K562 (cell line): ENCODE measurements around the gene PTGES3L. TPM values are rescaled to one million over a fixed set of nuclear protein-coding genes. Genes with fewer than 3 reads are reported as not detected.

Source experiments
- CREB1 ChIP-seq, 2 experiments: sonication (generic) in 1 of 2; formaldehyde crosslinking in 1 of 2; IDR thresholded peaks; 2 replicates each; pipeline versions ENCODE4 v1.6.1 to v1.8.0; 2012 to 2022; ENCODE audit warnings: inconsistent platforms in 1 of 2, mild to moderate bottlenecking in 1 of 2, missing genetic modification reagents in 1 of 2, moderate library complexity in 1 of 2
- FOXA1 ChIP-seq: fragments of 450-650 bp; IDR thresholded peaks from 2 replicates; pipeline ENCODE4 v1.6.1; 2016; ENCODE audit warnings: mild to moderate bottlenecking, borderline replicate concordance
- JUN ChIP-seq, 2 experiments: sonication (generic) in 1 of 2; formaldehyde crosslinking in 1 of 2; IDR thresholded peaks; 2 replicates each; pipeline versions ENCODE4 v1.6.1 to v1.8.0; 2012 to 2022; ENCODE audit warnings: borderline replicate concordance in 2 of 2, mild to moderate bottlenecking in 2 of 2, improper control_type of control experiment in 1 of 2, low read depth in 1 of 2, low read length in 1 of 2, missing genetic modification reagents in 1 of 2
- MEIS2 ChIP-seq: fragments of 450-650 bp; IDR thresholded peaks from 2 replicates; pipeline ENCODE4 v1.6.1; 2014; ENCODE audit warnings: mild to moderate bottlenecking; ENCODE audit not compliant: partially characterized antibody
- NCOR1 ChIP-seq: fragments of 450-650 bp; IDR thresholded peaks from 2 replicates; pipeline ENCODE4 v1.6.1; 2016; ENCODE audit warnings: mild to moderate bottlenecking, moderate library complexity
- SPI1 ChIP-seq: IDR thresholded peaks from 2 replicates; pipeline ENCODE4 v1.6.1; 2011; ENCODE audit warnings: low read depth, low read length, control low read depth, borderline replicate concordance
- TCF3 ChIP-seq: sonication (generic); formaldehyde crosslinking; IDR thresholded peaks from 2 replicates; pipeline ENCODE4 v1.4.0; 2020; ENCODE audit warnings: mild to moderate bottlenecking, missing genetic modification reagents
- ZBTB17 ChIP-seq: fragments of 450-650 bp; formaldehyde crosslinking; IDR thresholded peaks from 2 replicates; pipeline ENCODE4 v1.4.0; 2020; ENCODE audit warnings: mild to moderate bottlenecking
- ZNF124 ChIP-seq: sonication (generic); formaldehyde crosslinking; IDR thresholded peaks from 2 replicates; pipeline ENCODE4 v1.8.1; 2022; ENCODE audit warnings: missing genetic modification reagents
- polyA plus RNA-seq, 8 experiments: library from polyadenylated mRNA; depleted of rRNA in 4 of 8; stranded (reverse) in 5 of 8; unstranded in 3 of 8; fragments of >200 nt; fragmentation: Nextera tagmentation in 2 of 8; fragmentation: Illumina TruSeq in 1 of 8; extraction: Ambion mirVana in 2 of 8; extraction: Trizol in 1 of 8; gene quantifications; 2 replicates each; pipeline versions ENCODE4 v1.2.1 to v1.2.3, GENCODE V29; 2011 to 2014; ENCODE audit warnings: inconsistent platforms in 1 of 8, missing spikeins in 1 of 8
- total RNA-seq, 7 experiments: library from RNA; depleted of rRNA in 6 of 7; stranded (reverse); fragments of >200 nt in 6 of 7; fragmentation: Illumina TruSeq in 2 of 7; extraction: Trizol in 2 of 7; gene quantifications; 2 replicates each; pipeline versions ENCODE4 v1.2.1 to v1.2.3, GENCODE V29; 2011 to 2021; ENCODE audit warnings: low replicate concordance in 1 of 7
- TF ChIP-seq, protein P1 (sequence below): fragments of 450-650 bp; IDR thresholded peaks from 2 replicates; pipeline ENCODE4 v1.6.1; 2018; ENCODE audit not compliant: partially characterized antibody
- TF ChIP-seq, protein P2 (sequence below): sonication (generic); formaldehyde crosslinking; IDR thresholded peaks from 2 replicates; pipeline ENCODE4 v1.8.0; 2023; ENCODE audit warnings: missing genetic modification reagents, mild to moderate bottlenecking, borderline replicate concordance
- TF ChIP-seq, protein P3 (sequence below): fragments of 250-450 bp; sonication (Bioruptor Pico); IDR thresholded peaks from 2 replicates; pipeline ENCODE4 v1.8.0; 2021; ENCODE audit warnings: mild to moderate bottlenecking, moderate library complexity
- TF ChIP-seq, protein P4 (sequence below): conservative IDR thresholded peaks from 2 replicates; pipeline ENCODE4 v1.6.1; 2011; ENCODE audit warnings: low read depth, mild to moderate bottlenecking, low read length; ENCODE audit not compliant: control insufficient read depth

Gene PTGES3L
- total and polyA plus RNA-seq, 9 of the 15 experiments (the other 6 are each of a cell fraction or from before 2014, with no cell fraction given), result 6.0 to 16.0 (median 9.6) TPM

DNA sequence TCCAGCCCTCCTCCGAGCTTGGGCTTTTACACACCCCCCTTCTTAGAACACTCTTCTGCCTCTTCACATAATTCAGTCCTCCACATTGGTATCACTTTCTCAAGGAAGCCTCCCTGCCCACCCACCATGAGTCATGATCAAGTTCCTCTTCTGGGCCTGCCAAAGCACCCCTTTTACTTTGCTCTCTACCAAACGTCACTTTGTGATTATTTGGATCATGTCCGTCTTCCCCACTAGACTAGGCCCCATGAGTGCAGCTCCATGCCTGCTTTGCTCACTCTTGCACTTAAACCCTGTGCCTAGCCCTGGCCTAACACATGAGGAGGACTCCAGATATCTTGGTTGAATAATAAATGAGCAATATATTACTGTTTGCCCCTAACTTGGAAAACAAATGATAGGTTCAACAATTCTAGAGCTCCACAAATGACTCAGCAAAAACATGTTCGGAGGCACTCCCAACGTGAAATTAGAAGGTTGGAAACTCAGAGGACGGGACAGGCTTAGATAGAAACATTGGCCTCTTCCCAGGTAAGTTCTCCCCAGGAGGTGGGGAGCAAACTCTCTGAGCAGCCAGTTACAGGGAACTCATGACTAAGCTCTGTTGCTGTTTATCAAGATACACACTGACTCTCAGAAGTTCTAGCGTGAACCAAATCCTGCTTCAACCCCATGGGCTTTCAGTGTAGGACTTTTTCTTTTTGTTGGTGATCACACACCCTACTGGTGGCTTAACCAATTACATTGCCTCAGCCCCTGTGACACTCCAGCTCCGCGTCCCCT is 51.0 kb downstream of the PTGES3L start (continued):
- TF ChIP-seq, protein P1, sequence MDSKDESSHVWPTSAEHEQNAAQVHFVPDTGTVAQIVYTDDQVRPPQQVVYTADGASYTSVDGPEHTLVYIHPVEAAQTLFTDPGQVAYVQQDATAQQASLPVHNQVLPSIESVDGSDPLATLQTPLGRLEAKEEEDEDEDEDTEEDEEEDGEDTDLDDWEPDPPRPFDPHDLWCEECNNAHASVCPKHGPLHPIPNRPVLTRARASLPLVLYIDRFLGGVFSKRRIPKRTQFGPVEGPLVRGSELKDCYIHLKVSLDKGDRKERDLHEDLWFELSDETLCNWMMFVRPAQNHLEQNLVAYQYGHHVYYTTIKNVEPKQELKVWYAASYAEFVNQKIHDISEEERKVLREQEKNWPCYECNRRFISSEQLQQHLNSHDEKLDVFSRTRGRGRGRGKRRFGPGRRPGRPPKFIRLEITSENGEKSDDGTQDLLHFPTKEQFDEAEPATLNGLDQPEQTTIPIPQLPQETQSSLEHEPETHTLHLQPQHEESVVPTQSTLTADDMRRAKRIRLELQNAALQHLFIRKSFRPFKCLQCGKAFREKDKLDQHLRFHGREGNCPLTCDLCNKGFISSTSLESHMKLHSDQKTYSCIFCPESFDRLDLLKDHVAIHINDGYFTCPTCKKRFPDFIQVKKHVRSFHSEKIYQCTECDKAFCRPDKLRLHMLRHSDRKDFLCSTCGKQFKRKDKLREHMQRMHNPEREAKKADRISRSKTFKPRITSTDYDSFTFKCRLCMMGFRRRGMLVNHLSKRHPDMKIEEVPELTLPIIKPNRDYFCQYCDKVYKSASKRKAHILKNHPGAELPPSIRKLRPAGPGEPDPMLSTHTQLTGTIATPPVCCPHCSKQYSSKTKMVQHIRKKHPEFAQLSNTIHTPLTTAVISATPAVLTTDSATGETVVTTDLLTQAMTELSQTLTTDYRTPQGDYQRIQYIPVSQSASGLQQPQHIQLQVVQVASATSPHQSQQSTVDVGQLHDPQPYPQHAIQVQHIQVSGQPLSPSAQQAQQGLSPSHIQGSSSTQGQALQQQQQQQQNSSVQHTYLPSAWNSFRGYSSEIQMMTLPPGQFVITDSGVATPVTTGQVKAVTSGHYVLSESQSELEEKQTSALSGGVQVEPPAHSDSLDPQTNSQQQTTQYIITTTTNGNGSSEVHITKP, result peak; percentile 62
- TF ChIP-seq CREB1 (IDR thresholded peaks at IDR 0.05), result 0 out of 2 replicates have a peak, but pooled peaks have one; percentile 13
- no peak for TF ChIP-seq CREB1 (CRISPR knock-in tag; IDR thresholded peaks at IDR 0.05)
- TF ChIP-seq, protein P2, sequence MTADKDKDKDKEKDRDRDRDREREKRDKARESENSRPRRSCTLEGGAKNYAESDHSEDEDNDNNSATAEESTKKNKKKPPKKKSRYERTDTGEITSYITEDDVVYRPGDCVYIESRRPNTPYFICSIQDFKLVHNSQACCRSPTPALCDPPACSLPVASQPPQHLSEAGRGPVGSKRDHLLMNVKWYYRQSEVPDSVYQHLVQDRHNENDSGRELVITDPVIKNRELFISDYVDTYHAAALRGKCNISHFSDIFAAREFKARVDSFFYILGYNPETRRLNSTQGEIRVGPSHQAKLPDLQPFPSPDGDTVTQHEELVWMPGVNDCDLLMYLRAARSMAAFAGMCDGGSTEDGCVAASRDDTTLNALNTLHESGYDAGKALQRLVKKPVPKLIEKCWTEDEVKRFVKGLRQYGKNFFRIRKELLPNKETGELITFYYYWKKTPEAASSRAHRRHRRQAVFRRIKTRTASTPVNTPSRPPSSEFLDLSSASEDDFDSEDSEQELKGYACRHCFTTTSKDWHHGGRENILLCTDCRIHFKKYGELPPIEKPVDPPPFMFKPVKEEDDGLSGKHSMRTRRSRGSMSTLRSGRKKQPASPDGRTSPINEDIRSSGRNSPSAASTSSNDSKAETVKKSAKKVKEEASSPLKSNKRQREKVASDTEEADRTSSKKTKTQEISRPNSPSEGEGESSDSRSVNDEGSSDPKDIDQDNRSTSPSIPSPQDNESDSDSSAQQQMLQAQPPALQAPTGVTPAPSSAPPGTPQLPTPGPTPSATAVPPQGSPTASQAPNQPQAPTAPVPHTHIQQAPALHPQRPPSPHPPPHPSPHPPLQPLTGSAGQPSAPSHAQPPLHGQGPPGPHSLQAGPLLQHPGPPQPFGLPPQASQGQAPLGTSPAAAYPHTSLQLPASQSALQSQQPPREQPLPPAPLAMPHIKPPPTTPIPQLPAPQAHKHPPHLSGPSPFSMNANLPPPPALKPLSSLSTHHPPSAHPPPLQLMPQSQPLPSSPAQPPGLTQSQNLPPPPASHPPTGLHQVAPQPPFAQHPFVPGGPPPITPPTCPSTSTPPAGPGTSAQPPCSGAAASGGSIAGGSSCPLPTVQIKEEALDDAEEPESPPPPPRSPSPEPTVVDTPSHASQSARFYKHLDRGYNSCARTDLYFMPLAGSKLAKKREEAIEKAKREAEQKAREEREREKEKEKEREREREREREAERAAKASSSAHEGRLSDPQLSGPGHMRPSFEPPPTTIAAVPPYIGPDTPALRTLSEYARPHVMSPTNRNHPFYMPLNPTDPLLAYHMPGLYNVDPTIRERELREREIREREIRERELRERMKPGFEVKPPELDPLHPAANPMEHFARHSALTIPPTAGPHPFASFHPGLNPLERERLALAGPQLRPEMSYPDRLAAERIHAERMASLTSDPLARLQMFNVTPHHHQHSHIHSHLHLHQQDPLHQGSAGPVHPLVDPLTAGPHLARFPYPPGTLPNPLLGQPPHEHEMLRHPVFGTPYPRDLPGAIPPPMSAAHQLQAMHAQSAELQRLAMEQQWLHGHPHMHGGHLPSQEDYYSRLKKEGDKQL (CRISPR knock-in tag), result no peak
- no peak for TF ChIP-seq ZBTB17 (CRISPR knock-in tag)
- TF ChIP-seq FOXA1, result no peak
- TF ChIP-seq NCOR1, result no peak; the same call in 1 of the 2 replicates
- TF ChIP-seq, protein P3, sequence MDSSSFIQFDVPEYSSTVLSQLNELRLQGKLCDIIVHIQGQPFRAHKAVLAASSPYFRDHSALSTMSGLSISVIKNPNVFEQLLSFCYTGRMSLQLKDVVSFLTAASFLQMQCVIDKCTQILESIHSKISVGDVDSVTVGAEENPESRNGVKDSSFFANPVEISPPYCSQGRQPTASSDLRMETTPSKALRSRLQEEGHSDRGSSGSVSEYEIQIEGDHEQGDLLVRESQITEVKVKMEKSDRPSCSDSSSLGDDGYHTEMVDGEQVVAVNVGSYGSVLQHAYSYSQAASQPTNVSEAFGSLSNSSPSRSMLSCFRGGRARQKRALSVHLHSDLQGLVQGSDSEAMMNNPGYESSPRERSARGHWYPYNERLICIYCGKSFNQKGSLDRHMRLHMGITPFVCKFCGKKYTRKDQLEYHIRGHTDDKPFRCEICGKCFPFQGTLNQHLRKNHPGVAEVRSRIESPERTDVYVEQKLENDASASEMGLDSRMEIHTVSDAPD (CRISPR knock-in tag), result no peak
- no peak for TF ChIP-seq ZNF124 (CRISPR knock-in tag)
- TF ChIP-seq, protein P4, sequence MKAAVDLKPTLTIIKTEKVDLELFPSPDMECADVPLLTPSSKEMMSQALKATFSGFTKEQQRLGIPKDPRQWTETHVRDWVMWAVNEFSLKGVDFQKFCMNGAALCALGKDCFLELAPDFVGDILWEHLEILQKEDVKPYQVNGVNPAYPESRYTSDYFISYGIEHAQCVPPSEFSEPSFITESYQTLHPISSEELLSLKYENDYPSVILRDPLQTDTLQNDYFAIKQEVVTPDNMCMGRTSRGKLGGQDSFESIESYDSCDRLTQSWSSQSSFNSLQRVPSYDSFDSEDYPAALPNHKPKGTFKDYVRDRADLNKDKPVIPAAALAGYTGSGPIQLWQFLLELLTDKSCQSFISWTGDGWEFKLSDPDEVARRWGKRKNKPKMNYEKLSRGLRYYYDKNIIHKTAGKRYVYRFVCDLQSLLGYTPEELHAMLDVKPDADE, result no peak
- peak; percentile 18 for TF ChIP-seq MEIS2
- TF ChIP-seq JUN (IDR thresholded peaks at IDR 0.05; ENCODE audit: borderline replicate concordance, low read depth, low read length), result peak; percentile 57; the same call in 1 of the 2 replicates
- no peak for TF ChIP-seq JUN (CRISPR knock-in tag; IDR thresholded peaks at IDR 0.05; ENCODE audit: borderline replicate concordance)
- 0 out of 2 replicates have a peak, but pooled peaks have one; percentile 7 for TF ChIP-seq TCF3 (CRISPR knock-in tag)
- TF ChIP-seq SPI1, result 0 out of 2 replicates have a peak, but pooled peaks have one; percentile 32
